K562 (cell line): ENCODE data around the gene NRM. TPM values are rescaled to one million over a fixed set of nuclear protein-coding genes. Genes with fewer than 3 reads are reported as not detected.

Experiments
- CXXC5 ChIP-seq: fragments of 250-450 bp; sonication (Bioruptor Pico); IDR thresholded peaks from 2 replicates; pipeline ENCODE4 v1.8.0; 2022; ENCODE audit warnings: inconsistent platforms, mild to moderate bottlenecking, moderate library complexity
- EGR1 ChIP-seq: fragments of 450-650 bp; conservative IDR thresholded peaks from 2 replicates; pipeline ENCODE4 v1.6.1; 2017; ENCODE audit warnings: mild to moderate bottlenecking
- FOXA1 ChIP-seq: fragments of 450-650 bp; IDR thresholded peaks from 2 replicates; pipeline ENCODE4 v1.6.1; 2016; ENCODE audit warnings: mild to moderate bottlenecking, borderline replicate concordance
- HMG20B ChIP-seq: fragments of 250-450 bp; sonication (Bioruptor Pico); IDR thresholded peaks from 2 replicates; pipeline ENCODE4 v1.5.0; 2021; ENCODE audit warnings: mild to moderate bottlenecking
- HNRNPK ChIP-seq: fragments of 200-400 bp; formaldehyde crosslinking; IDR thresholded peaks from one replicate; pipeline ENCODE4 v1.6.1; 2018; ENCODE audit warnings: mild to moderate bottlenecking, low read depth, low read length; ENCODE audit not compliant: poor library complexity, severe bottlenecking
- PTBP1 ChIP-seq: fragments of 200-400 bp; formaldehyde crosslinking; IDR thresholded peaks from 2 replicates; pipeline ENCODE4 v1.6.1; 2017; ENCODE audit warnings: low read depth, low read length
- PTTG1 ChIP-seq: fragments of 450-650 bp; IDR thresholded peaks from 2 replicates; pipeline ENCODE4 v1.6.1; 2016; ENCODE audit warnings: low read depth, mild to moderate bottlenecking, missing genetic modification characterization, missing compliant biosample characterization
- RBFOX2 ChIP-seq: fragments of 200-400 bp; formaldehyde crosslinking; IDR thresholded peaks from 2 replicates; pipeline ENCODE4 v1.6.1; 2017; ENCODE audit warnings: low read depth, mild to moderate bottlenecking, low read length, moderate library complexity
- SP1 ChIP-seq: sonication (generic); formaldehyde crosslinking; IDR thresholded peaks from 2 replicates; pipeline ENCODE4 v1.8.1; 2022; ENCODE audit warnings: mild to moderate bottlenecking, missing genetic modification reagents
- TAF1 ChIP-seq: IDR thresholded peaks from 2 replicates; pipeline ENCODE4 v1.6.1; 2011; ENCODE audit warnings: mild to moderate bottlenecking, low read length, moderate library complexity; ENCODE audit not compliant: insufficient read depth, control insufficient read depth, severe bottlenecking; ENCODE audit errors: extremely low read depth
- TAF15 ChIP-seq: fragments of 200-400 bp; formaldehyde crosslinking; IDR thresholded peaks from 2 replicates; pipeline ENCODE4 v1.6.1; 2017; ENCODE audit warnings: mild to moderate bottlenecking, low read depth, low read length, moderate library complexity
- XRCC5 ChIP-seq: fragments of 200-400 bp; formaldehyde crosslinking; IDR thresholded peaks from 2 replicates; pipeline ENCODE4 v1.6.1; 2017; ENCODE audit warnings: low read depth, mild to moderate bottlenecking, low read length
- ZBED1 ChIP-seq: IDR thresholded peaks from 2 replicates; pipeline ENCODE4 v1.6.1; 2014
- polyA plus RNA-seq, 8 experiments: library from polyadenylated mRNA; depleted of rRNA in 4 of 8; stranded (reverse) in 5 of 8; unstranded in 3 of 8; fragments of >200 nt; fragmentation: Nextera tagmentation in 2 of 8; fragmentation: Illumina TruSeq in 1 of 8; extraction: Ambion mirVana in 2 of 8; extraction: Trizol in 1 of 8; gene quantifications; 2 replicates each; pipeline versions ENCODE4 v1.2.1 to v1.2.3, GENCODE V29; 2011 to 2014; ENCODE audit warnings: inconsistent platforms in 1 of 8, missing spikeins in 1 of 8
- total RNA-seq, 7 experiments: library from RNA; depleted of rRNA in 6 of 7; stranded (reverse); fragments of >200 nt in 6 of 7; fragmentation: Illumina TruSeq in 2 of 7; extraction: Trizol in 2 of 7; gene quantifications; 2 replicates each; pipeline versions ENCODE4 v1.2.1 to v1.2.3, GENCODE V29; 2011 to 2021; ENCODE audit warnings: low replicate concordance in 1 of 7
- TF ChIP-seq, protein P1 (sequence below): IDR thresholded peaks from 2 replicates; pipeline ENCODE4 v1.6.1; 2016; ENCODE audit warnings: missing genetic modification characterization, missing compliant biosample characterization
- TF ChIP-seq, protein P2 (sequence below): sonication (generic); formaldehyde crosslinking; IDR thresholded peaks from 2 replicates; pipeline ENCODE4 v1.8.1; 2022; ENCODE audit warnings: missing genetic modification reagents
- TF ChIP-seq, protein P3 (sequence below): fragments of 450-650 bp; IDR thresholded peaks from 2 replicates; pipeline ENCODE4 v1.6.1; 2016; ENCODE audit warnings: borderline replicate concordance
- TF ChIP-seq, protein P4 (sequence below): fragments of 200-800 bp; sonication (Bioruptor generic); IDR thresholded peaks from 2 replicates; pipeline ENCODE4 v1.6.1; 2017; ENCODE audit warnings: missing genetic modification characterization, missing compliant biosample characterization

Gene NRM
- total and polyA plus RNA-seq, 9 of the 15 experiments (the other 6 are each of a cell fraction or from before 2014, with no cell fraction given): 9.7 to 58.2 (median 18.1) TPM

DNA sequence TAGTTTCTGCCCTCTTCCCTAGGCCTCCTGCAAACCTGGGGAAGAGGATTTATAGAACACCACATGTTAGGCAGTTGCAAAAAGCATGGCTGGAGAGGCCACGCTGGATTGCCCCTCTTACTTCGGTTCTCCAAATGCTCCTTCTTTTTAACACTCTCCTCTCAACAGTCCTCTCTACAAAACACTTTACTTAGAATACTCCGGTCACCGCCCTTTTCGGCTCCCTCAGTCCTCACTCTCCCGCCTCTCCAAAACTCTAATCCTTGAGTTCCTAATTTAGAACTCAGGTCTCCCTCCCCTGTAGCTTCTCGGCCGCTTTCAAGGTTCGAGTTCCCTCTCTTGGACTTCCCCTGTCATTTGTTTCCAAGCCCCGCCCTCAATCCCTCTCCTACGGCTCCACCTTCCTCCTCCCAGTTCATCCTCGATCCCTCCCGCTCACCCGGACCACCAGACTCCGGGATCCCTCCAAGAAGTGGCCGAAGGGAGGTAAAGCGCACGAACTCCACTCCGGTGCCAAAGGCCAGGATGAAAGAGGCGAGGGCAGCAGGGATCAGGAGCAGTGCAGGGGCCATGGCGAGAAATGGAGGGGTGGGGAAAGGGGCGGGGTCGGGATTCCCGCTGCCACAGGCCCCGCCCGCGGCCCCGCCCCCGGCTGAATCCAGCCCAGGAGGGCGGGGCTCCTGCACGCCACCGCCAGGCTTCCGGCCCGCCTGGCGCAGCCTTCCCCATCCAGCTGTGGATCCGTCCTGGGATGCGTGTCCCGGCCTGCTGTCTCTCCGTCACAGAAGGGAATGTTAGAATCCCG, at the start of gene NRM (continued):
- TF ChIP-seq, protein P1, sequence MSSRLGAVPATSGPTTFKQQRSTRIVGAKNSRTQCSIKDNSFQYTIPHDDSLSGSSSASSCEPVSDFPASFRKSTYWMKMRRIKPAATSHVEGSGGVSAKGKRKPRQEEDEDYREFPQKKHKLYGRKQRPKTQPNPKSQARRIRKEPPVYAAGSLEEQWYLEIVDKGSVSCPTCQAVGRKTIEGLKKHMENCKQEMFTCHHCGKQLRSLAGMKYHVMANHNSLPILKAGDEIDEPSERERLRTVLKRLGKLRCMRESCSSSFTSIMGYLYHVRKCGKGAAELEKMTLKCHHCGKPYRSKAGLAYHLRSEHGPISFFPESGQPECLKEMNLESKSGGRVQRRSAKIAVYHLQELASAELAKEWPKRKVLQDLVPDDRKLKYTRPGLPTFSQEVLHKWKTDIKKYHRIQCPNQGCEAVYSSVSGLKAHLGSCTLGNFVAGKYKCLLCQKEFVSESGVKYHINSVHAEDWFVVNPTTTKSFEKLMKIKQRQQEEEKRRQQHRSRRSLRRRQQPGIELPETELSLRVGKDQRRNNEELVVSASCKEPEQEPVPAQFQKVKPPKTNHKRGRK (tag): no peak
- TF ChIP-seq TAF1: peak; percentile 31
- TF ChIP-seq TAF15: no peak
- TF ChIP-seq SP1 (CRISPR knock-in tag): peak; percentile 88
- TF ChIP-seq, protein P2, sequence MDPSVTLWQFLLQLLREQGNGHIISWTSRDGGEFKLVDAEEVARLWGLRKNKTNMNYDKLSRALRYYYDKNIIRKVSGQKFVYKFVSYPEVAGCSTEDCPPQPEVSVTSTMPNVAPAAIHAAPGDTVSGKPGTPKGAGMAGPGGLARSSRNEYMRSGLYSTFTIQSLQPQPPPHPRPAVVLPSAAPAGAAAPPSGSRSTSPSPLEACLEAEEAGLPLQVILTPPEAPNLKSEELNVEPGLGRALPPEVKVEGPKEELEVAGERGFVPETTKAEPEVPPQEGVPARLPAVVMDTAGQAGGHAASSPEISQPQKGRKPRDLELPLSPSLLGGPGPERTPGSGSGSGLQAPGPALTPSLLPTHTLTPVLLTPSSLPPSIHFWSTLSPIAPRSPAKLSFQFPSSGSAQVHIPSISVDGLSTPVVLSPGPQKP (CRISPR knock-in tag): no peak
- no peak for TF ChIP-seq HMG20B (CRISPR knock-in tag)
- TF ChIP-seq, protein P3, sequence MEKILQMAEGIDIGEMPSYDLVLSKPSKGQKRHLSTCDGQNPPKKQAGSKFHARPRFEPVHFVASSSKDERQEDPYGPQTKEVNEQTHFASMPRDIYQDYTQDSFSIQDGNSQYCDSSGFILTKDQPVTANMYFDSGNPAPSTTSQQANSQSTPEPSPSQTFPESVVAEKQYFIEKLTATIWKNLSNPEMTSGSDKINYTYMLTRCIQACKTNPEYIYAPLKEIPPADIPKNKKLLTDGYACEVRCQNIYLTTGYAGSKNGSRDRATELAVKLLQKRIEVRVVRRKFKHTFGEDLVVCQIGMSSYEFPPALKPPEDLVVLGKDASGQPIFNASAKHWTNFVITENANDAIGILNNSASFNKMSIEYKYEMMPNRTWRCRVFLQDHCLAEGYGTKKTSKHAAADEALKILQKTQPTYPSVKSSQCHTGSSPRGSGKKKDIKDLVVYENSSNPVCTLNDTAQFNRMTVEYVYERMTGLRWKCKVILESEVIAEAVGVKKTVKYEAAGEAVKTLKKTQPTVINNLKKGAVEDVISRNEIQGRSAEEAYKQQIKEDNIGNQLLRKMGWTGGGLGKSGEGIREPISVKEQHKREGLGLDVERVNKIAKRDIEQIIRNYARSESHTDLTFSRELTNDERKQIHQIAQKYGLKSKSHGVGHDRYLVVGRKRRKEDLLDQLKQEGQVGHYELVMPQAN: peak; percentile 71; the same call in 1 of the 2 replicates
- TF ChIP-seq, protein P4, sequence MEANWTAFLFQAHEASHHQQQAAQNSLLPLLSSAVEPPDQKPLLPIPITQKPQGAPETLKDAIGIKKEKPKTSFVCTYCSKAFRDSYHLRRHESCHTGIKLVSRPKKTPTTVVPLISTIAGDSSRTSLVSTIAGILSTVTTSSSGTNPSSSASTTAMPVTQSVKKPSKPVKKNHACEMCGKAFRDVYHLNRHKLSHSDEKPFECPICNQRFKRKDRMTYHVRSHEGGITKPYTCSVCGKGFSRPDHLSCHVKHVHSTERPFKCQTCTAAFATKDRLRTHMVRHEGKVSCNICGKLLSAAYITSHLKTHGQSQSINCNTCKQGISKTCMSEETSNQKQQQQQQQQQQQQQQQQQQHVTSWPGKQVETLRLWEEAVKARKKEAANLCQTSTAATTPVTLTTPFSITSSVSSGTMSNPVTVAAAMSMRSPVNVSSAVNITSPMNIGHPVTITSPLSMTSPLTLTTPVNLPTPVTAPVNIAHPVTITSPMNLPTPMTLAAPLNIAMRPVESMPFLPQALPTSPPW (CRISPR knock-in tag): peak; percentile 80
- TF ChIP-seq HNRNPK: peak; percentile 35
- TF ChIP-seq ZBED1: 0 out of 2 replicates have a peak, but pooled peaks have one; percentile 46
- no peak for TF ChIP-seq PTTG1 (tag)
- TF ChIP-seq RBFOX2: peak; percentile 74
- TF ChIP-seq PTBP1: no peak
- no peak for TF ChIP-seq FOXA1
- TF ChIP-seq EGR1: 0 out of 2 replicates have a peak, but pooled peaks have one; percentile 4
- TF ChIP-seq XRCC5: no peak
- peak; percentile 86 for TF ChIP-seq CXXC5 (CRISPR knock-in tag)
